Measurements from ENCODE around the gene MSLN.
A peak's percentile ranks its signal among the peaks of the same experiment; 100 is the strongest.
"Not testable (repeated sequence)": the region's sequence is repeated elsewhere in the genome, so short reads cannot be mapped to it uniquely, and the experiment has no call there.

The MSLN gene

GRCh38 chr16:735982-736453 lies 24.5 kb upstream of the MSLN start:
- no peak for DNase-seq (ENCODE audit: low read depth)

GRCh38 chr16:736936-737481 lies 23.5 kb upstream of the MSLN start:
- no peak for DNase-seq (ENCODE audit: low read depth)

GRCh38 chr16:739560-740458 lies 20.7 kb upstream of the MSLN start:
- no peak for DNase-seq (ENCODE audit: low read depth)

- DNase-seq (ENCODE audit: low read depth), result peak; percentile 41
These were observed 20.1 kb upstream of the MSLN start for GRCh38 chr16:740459-740763.

GRCh38 chr16:740764-741505 lies 19.6 kb upstream of the MSLN start, which contains the start of gene CIAO3:
TSS of gene CIAO3 (minus strand) at chr16:740997. CDS start at chr16:740985, 12 bp downstream.
- DNase-seq (ENCODE audit: low read depth), result peak; percentile 77

GRCh38 chr16:741986-742629 lies 18.4 kb upstream of the MSLN start:
- no peak for DNase-seq (ENCODE audit: low read depth)

GRCh38 chr16:742894-743293 lies 17.6 kb upstream of the MSLN start:
- DNase-seq (ENCODE audit: low read depth), result not testable (repeated sequence)

GRCh38 chr16:743794-744500 lies 16.6 kb upstream of the MSLN start:
- no peak for DNase-seq (ENCODE audit: low read depth)

DNA sequence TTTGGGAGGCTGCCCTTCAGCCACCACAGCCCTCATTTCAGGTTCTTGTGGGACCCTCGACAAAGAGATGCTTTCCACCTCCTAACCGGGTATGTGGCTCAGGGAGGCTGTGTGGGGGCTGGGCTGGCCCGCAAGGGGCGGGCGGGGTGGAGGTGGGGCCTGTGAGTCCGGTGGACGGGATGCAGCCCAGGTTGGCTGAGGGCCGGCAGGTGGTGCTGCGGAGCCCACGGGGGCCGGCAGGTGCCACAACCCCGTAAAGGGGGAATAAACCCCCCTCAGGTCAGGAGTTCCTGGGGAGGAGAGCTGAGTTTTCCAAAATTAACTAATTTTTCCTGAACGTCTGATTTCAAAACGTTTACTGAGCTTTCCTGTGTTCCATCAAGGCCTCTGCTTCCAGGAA lies 14.8 kb upstream of the MSLN start:
- no peak for DNase-seq (ENCODE audit: low read depth)

DNA sequence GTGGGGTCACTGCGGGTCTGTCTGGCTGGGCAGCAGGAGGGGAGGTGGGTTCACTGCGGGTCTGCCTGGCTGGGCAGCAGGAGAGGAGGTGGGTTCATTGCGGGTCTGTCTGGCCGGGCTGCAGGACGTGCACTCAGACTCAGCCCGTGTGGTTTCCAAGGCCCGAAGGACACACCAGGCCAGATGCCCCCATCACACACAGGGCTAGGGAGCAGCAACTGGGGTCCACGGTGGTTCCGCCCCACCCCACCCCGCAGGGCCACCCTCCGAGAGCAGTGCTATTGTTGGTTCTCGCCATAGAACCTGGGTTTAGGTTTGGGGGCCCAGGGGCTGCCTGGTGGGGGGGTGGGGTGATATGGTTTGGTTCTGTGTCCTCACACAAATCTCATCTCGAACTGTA lies 13.9 kb upstream of the MSLN start:
- DNase-seq (ENCODE audit: low read depth), result no peak

DNA sequence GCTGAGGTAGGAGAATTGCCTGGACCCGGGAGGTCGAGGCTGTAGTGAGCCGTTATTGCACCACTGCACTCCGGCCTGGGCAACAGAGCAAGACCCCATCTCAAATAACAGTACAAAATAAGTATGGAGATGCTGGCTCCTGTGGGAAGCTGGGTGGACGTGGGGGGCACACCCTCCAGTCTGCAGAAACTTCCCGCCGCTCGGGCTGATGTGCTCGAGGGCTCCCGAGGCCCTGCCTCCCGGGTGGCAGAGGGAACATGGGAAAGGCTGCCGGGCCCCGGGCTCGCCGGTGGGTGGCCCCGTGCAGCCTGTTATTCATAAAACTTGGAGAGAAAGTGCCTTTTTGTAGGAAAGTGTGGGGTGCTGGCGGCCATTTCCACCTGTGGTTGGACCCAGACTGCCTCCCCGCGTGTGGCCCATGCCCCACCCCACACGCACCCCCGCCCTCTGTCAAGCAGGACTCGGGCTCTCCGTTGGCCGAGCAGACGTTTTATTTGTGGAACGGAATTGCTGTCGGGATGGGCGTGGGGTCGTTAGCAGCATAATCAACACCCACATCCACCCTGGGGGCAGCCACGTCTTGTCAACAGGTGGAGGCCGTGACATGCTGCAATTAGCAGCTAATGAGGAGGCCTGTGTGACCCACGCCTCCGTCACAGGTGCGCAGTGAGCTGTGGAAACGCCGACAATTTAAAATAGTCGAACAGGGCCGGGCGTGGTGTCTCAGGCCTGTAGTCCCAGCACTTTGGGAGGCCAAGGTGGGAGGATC lies 12.4 kb upstream of the MSLN start:
- DNase-seq (ENCODE audit: low read depth), result no peak

DNA sequence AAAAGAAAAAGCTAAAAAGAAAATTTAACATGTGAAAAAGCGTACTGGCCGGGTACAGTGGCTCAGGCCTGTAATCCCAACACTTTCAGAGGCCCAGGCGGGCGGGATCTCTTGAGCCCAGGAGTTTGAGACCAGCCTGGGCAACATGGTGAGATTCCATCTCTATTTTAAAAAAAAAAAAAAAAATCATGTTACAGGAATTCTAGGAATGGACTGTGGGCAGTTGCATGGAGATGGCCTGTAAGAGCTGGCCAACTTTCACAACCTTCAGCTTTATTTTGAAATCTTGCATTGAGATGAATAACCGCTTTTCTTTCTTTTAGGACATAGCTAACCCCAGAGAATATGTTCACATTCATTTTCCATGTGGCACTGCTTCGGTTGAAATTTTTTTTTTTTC lies 11.5 kb upstream of the MSLN start:
- no peak for DNase-seq (ENCODE audit: low read depth)

- no peak for DNase-seq (ENCODE audit: low read depth)
These were observed 10.0 kb upstream of the MSLN start for GRCh38 chr16:750485-750884.

DNA sequence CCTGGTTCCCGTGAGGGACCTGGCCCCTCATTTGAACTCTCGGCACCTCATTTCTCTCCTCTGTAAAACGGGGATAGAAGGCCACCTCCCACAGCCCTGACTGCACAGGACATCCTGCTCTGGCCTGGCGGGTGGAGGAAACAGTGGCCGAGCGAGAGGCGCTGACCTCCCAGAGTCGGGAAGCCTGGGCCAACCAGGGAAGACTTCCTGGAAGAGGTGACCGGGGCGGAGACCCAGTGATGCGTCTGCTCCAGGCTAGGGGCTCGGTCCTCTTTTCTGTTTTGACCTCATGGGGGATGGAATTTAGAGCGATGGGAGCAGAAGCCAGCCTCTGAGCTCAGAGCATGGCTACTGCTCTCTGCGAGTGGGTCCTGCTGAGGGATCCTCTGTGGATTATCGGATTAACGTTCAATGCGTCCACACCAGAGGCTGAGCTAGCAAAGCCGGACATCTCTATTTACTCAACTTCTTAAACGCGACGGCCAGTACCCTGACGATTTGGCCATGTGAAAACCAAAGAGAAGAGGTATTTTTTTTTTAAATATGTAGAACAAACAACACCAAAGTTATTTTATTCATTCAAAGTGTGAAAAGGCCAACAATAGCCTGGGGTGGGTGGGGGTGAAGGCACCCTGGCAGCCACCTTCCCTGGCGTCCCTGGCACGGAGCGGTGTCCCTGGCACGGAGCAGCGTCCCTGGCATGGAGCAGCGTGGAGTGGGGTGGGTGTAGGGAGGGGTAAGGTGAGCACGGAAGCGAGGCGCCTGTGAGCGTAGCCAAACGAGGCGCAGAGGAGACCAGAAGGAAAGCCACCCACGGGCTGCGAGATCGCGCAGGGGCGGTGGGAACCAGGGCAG lies 9.2 kb upstream of the MSLN start:
- no peak for DNase-seq (ENCODE audit: low read depth)

DNA sequence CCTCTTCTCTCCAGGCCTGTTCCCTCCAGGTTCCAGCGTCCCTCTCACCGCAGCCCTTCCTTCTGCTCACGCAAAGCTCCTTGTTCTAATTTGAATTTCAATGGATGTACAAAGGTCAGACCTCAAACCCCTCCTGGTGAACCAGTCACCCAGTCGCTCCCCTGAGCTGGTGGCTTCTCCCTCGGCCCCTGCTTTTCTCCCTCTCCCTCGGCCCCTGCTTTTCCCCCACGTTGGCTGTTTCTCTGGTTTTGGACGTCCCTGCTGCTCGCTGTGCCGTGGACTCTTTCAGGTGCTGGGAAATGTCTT lies 8.6 kb upstream of the MSLN start:
- no peak for DNase-seq (ENCODE audit: low read depth)

GRCh38 chr16:754121-754607 lies 6.4 kb upstream of the MSLN start:
- DNase-seq (ENCODE audit: low read depth), result not testable (repeated sequence)

DNA sequence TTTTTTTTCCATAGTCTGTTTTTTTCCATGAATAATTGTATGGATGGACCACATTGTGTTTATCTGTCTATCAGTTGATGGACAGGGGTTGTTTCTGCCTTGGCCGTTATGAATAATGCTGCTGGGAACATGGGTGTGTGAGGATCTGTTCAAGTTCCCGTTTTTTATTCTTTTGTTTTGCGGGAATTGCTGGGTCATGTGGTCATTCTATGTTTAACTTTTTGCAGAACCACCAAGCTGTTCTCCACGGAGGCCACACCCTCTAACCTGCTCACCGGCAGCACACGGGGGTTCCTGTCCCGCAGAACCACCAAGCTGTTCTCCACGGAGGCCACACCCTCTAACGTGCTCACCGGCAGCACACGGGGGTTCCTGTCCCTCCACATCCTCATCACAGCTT lies 5.9 kb upstream of the MSLN start:
- DNase-seq (ENCODE audit: low read depth), result no peak

DNA sequence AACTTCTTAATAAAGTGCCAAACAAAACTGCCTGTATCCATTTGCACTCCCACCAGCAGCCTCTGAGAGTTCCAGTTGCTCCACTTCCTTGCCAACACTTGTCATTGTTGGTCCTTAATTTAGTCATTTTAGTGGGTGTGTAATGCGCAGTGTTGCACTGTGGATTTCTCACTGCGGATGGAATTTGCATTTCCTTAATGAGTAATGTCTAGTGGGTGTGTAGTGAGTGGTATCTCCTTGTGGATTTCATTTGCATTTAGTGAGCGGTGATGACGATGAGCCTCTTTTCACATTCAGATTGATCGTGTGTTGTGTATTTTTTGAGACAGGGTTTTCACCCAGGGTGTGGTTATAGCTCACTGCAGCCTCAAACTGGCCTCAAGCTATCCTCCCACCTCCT lies 4.1 kb upstream of the MSLN start:
- no peak for DNase-seq (ENCODE audit: low read depth)

DNA sequence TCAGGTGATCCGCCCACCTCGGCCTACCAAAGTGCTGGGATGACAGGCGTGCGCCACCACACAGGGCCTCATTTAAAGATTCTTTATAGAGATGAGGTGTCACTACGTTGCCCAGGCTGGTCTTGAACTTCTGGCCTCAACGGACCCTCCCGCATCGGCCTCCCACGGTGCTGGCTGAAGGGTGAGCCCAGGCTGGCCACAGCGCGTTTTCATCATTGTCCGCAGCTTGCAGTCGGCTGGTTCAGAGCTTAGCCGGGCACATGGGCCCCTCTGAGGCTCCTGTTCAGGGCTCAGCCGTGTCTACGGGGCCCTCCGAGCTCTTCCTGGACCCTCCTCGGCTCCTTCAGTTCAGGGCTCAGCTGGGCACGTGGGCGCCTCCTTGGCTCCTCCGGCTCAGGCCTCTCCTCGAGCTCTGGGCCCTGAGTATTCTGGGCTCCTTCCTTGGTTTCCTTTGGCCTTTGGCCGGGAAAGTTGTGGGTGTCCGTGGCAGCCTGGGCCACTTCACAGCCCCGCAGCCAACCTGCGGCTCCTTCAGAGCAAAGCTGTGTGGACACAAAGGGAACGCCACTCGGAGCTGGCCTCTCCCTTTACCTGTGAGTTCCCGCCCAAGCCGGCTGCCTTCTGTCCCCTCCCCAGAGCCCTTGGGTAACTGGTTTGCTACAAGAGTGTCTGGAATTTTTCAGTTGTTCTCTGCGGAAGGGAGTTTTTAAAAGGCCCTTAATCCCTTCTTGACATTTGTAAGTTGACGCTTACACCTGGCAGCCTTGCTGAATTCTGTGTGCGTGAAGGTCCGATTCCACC lies 1.2 kb upstream of the MSLN start:
- no peak for DNase-seq (ENCODE audit: low read depth)
